H1 (cell line): ENCODE results near the gene CCDC73. TPM values are rescaled to one million over a fixed set of nuclear protein-coding genes. Genes with fewer than 3 reads are reported as not detected.

Source experiments
- CTCF ChIA-PET: fragments of 300-600 bp; sonication (Branson Sonifier 250); formaldehyde crosslinking; loops from one replicate; lab custom pipeline; 2021; ENCODE audit not compliant: partially characterized antibody; lab: Charles Lee
- POLR2A ChIA-PET: fragments of 300-600 bp; sonication (Branson Sonifier 250); formaldehyde crosslinking; loops from one replicate; lab custom pipeline; 2021; ENCODE audit warnings: inconsistent platforms; ENCODE audit not compliant: partially characterized antibody; lab: Charles Lee
- DNase-seq, 2 experiments: peaks; one replicate each; pipeline versions ENCODE4 v3.0.0 to v3.0.0-alpha.2; 2010 to 2022; ENCODE audit warnings: low spot score in 2 of 2, low read depth in 1 of 2, mixed read lengths in 1 of 2
- FAIRE-seq: peaks from 2 replicates; lab custom pipeline; 2011; peaks lifted over from hg19 to GRCh38; lab: Jason Lieb, UNC
- H2AFZ ChIP-seq: 2 replicates; pipeline ENCODE4 v1.8.1; 2012; ENCODE audit warnings: low read length, inconsistent platforms
- H2AK5ac ChIP-seq: 2 replicates; pipeline ENCODE4 v1.6.1; 2013; ENCODE audit warnings: low read depth, low read length
- H2BK120ac ChIP-seq: replicated peaks from 2 replicates; pipeline ENCODE3; 2013; ENCODE audit warnings: low read depth, low read length, inconsistent platforms
- H2BK12ac ChIP-seq: 2 replicates; pipeline ENCODE4 v1.6.1; 2013; ENCODE audit warnings: low read depth, low read length
- H2BK15ac ChIP-seq: 2 replicates; pipeline ENCODE4 v1.6.1; 2013; ENCODE audit warnings: low read length
- H2BK20ac ChIP-seq: 2 replicates; pipeline ENCODE4 v1.6.1; 2013; ENCODE audit warnings: low read length
- H2BK5ac ChIP-seq: 2 replicates; pipeline ENCODE4 v1.6.1; 2013; ENCODE audit warnings: low read depth, low read length
- H3K14ac ChIP-seq: 2 replicates; pipeline ENCODE4 v1.6.1; 2013; ENCODE audit warnings: inconsistent platforms; ENCODE audit not compliant: insufficient read length
- H3K18ac ChIP-seq: 2 replicates; pipeline ENCODE4 v1.6.1; 2013; ENCODE audit warnings: low read length; ENCODE audit errors: extremely low read depth
- H3K23ac ChIP-seq: 2 replicates; pipeline ENCODE4 v1.6.1; 2013; ENCODE audit warnings: inconsistent platforms; ENCODE audit not compliant: insufficient read length
- H3K23me2 ChIP-seq: 2 replicates; pipeline ENCODE4 v1.6.1; 2013; ENCODE audit warnings: low read depth, low read length
- H3K27ac ChIP-seq: 2 replicates; pipeline ENCODE4 v1.6.1; 2011; ENCODE audit warnings: low read depth, low read length, inconsistent platforms
- H3K27me3 ChIP-seq, 4 experiments: replicated peaks in 1 of 4; 1 replicate in 1 of 4; 2 replicates in 3 of 4; pipeline versions ENCODE4 v1.6.1 to v1.8.1; 2011 to 2013; ENCODE audit warnings: low read length in 3 of 4, mild to moderate bottlenecking in 3 of 4, inconsistent platforms in 2 of 4, mixed read lengths in 2 of 4, moderate library complexity in 1 of 4; ENCODE audit not compliant: control insufficient read depth in 3 of 4, insufficient read depth in 3 of 4; ENCODE audit errors: extremely low read depth in 1 of 4
- H3K36me3 ChIP-seq, 4 experiments: 2 replicates each; pipeline versions ENCODE4 v1.6.1 to v1.8.1; 2011 to 2013; ENCODE audit warnings: mild to moderate bottlenecking in 4 of 4, low read length in 3 of 4, moderate library complexity in 2 of 4, control low read depth in 1 of 4, inconsistent platforms in 1 of 4; ENCODE audit not compliant: insufficient read depth in 4 of 4, control insufficient read depth in 2 of 4
- H3K4ac ChIP-seq: replicated peaks from 2 replicates; pipeline ENCODE3; 2013; ENCODE audit warnings: low read length, low read depth, mixed read lengths, inconsistent platforms; ENCODE audit not compliant: insufficient read length
- H3K4me1 ChIP-seq, 4 experiments: replicated peaks in 1 of 4; 1 replicate in 1 of 4; 2 replicates in 3 of 4; pipeline versions ENCODE4 v1.6.1 to v1.8.1; 2011 to 2013; ENCODE audit warnings: low read length in 3 of 4, inconsistent platforms in 2 of 4, mixed read lengths in 1 of 4; ENCODE audit not compliant: insufficient read depth in 4 of 4, control insufficient read depth in 3 of 4
- H3K4me2 ChIP-seq, 2 experiments: 2 replicates each; pipeline versions ENCODE4 v1.6.1 to v1.8.1; 2011 to 2013; ENCODE audit warnings: low read depth in 2 of 2, low read length in 2 of 2, control low read depth in 1 of 2, inconsistent platforms in 1 of 2, mild to moderate bottlenecking in 1 of 2; ENCODE audit not compliant: insufficient read depth in 1 of 2
- H3K4me3 ChIP-seq, 4 experiments: fragments of 200-600, 300-600 bp in 1 of 4; sonication (generic), shearing (Covaris generic), sonication (Bioruptor Twin) in 1 of 4; 2 replicates each; pipeline versions ENCODE4 v1.5.1 to v1.8.1; 2011 to 2016; ENCODE audit warnings: low read length in 4 of 4, low read depth in 3 of 4, control low read depth in 2 of 4, inconsistent platforms in 2 of 4, mild to moderate bottlenecking in 2 of 4, mixed read lengths in 1 of 4, moderate library complexity in 1 of 4; ENCODE audit not compliant: insufficient read depth in 2 of 4; ENCODE audit errors: extremely low read depth in 1 of 4
- H3K56ac ChIP-seq: replicated peaks from 2 replicates; pipeline ENCODE3; 2013; ENCODE audit warnings: low read depth, mild to moderate bottlenecking, mixed read lengths, low read length, inconsistent platforms; ENCODE audit not compliant: insufficient read length
- H3K79me1 ChIP-seq: 2 replicates; pipeline ENCODE4 v1.6.1; 2013; ENCODE audit warnings: low read depth, low read length, control low read depth
- H3K79me2 ChIP-seq, 2 experiments: 2 replicates each; pipeline versions ENCODE4 v1.6.1 to v1.8.1; 2012 to 2013; ENCODE audit warnings: low read length in 2 of 2, mild to moderate bottlenecking in 2 of 2, inconsistent platforms in 1 of 2; ENCODE audit not compliant: insufficient read depth in 2 of 2, control insufficient read depth in 1 of 2
- H3K9ac ChIP-seq, 4 experiments: replicated peaks in 1 of 4; 1 replicate in 1 of 4; 2 replicates in 3 of 4; pipeline versions ENCODE4 v1.6.1 to v1.8.1; 2011 to 2013; ENCODE audit warnings: low read depth in 3 of 4, low read length in 3 of 4, control low read depth in 2 of 4, mild to moderate bottlenecking in 2 of 4, moderate library complexity in 2 of 4, inconsistent platforms in 1 of 4; ENCODE audit errors: extremely low read depth in 1 of 4
- H3K9me3 ChIP-seq, 2 experiments: 2 replicates each; pipeline versions ENCODE4 v1.6.1 to v1.8.1; 2012 to 2013; ENCODE audit warnings: mild to moderate bottlenecking in 2 of 2, moderate library complexity in 2 of 2, control low read depth in 1 of 2, inconsistent platforms in 1 of 2, low read depth in 1 of 2, low read length in 1 of 2, mixed read lengths in 1 of 2; ENCODE audit not compliant: insufficient read depth in 2 of 2
- H4K20me1 ChIP-seq, 2 experiments: replicated peaks in 1 of 2; 2 replicates each; pipeline versions ENCODE3 to v1.8.1; 2011 to 2013; ENCODE audit warnings: inconsistent platforms in 2 of 2, low read length in 2 of 2, mild to moderate bottlenecking in 1 of 2; ENCODE audit not compliant: insufficient read depth in 2 of 2, control insufficient read depth in 1 of 2
- H4K5ac ChIP-seq: 2 replicates; pipeline ENCODE4 v1.6.1; 2013; ENCODE audit warnings: low read length, low read depth, mixed read lengths, inconsistent platforms; ENCODE audit not compliant: insufficient read length
- H4K8ac ChIP-seq: 2 replicates; pipeline ENCODE4 v1.8.0; 2013; ENCODE audit warnings: mild to moderate bottlenecking, moderate library complexity, low read length, inconsistent platforms; ENCODE audit not compliant: insufficient read depth; ENCODE audit errors: extremely low read depth
- H4K91ac ChIP-seq: replicated peaks from 2 replicates; pipeline ENCODE3; 2013; ENCODE audit warnings: low read length, mixed read lengths, inconsistent platforms; ENCODE audit not compliant: insufficient read length
- ASH2L ChIP-seq: fragments of 200-600, 300-600 bp; sonication (generic); IDR thresholded peaks from one replicate; pipeline ENCODE4 v1.7.1; 2017; ENCODE audit warnings: low read length
- ATF2 ChIP-seq: IDR thresholded peaks from 2 replicates; pipeline ENCODE4 v1.6.1; 2012; ENCODE audit warnings: low read length, inconsistent platforms
- CBX5 ChIP-seq: fragments of 300-800, 300-1000 bp; sonication (generic); IDR thresholded peaks from 2 replicates; pipeline ENCODE4 v1.7.1; 2016; ENCODE audit warnings: antibody characterized with exemption, low read length, low read depth
- SIN3A ChIP-seq, 2 experiments: IDR thresholded peaks in 1 of 2; conservative IDR thresholded peaks in 1 of 2; 2 replicates each; pipeline ENCODE4 v1.6.1; 2011 to 2012; ENCODE audit warnings: low read length in 2 of 2, improper control_type of control experiment in 1 of 2, low read depth in 1 of 2, mild to moderate bottlenecking in 1 of 2
- SUZ12 ChIP-seq: fragments of 200-600 bp; sonication (generic); IDR thresholded peaks from 2 replicates; pipeline ENCODE4 v1.6.1; 2012; ENCODE audit warnings: mild to moderate bottlenecking, inconsistent platforms, low read length, moderate library complexity, mixed read lengths
- WGBS, 2 experiments: shearing (Covaris generic) in 1 of 2; methylation state at CpG; one replicate each; pipeline versions ENCODE4 v1.1.6 to v1.1.7; 2013 to 2015; ENCODE audit warnings: low lambda C conversion rate in 2 of 2, mixed read lengths in 2 of 2, inconsistent platforms in 1 of 2, low coverage in 1 of 2, missing lambda C conversion rate in 1 of 2; ENCODE audit not compliant: insufficient replicate concordance in 2 of 2, insufficient coverage in 1 of 2, insufficient read length in 1 of 2; ENCODE audit errors: extremely low coverage in 1 of 2, missing lambda C conversion rate in 1 of 2; 5-methylcytosine and 5-hydroxymethylcytosine counted together
- polyA plus RNA-seq, 7 experiments: library from polyadenylated mRNA; depleted of rRNA in 3 of 7; stranded (reverse) in 5 of 7; unstranded in 2 of 7; fragments of >200 nt in 5 of 7; fragments of 200-250 nt in 2 of 7; gene quantifications; 1 replicate in 5 of 7; 2 replicates in 1 of 7; 4 replicates in 1 of 7; pipeline versions ENCODE4 v1.2.1 to v1.2.3, GENCODE V29; 2011 to 2013; ENCODE audit warnings: missing spikeins in 2 of 7, mixed read lengths in 2 of 7
- total RNA-seq: library from RNA; stranded (reverse); fragmentation: NEBNext Ultra II Directional; extraction: Animal tissue kit (Norgen Biotek cat#: 25700); gene quantifications from 2 replicates; pipeline ENCODE4 v1.2.1, GENCODE V29; 2021

CCDC73 gene
- total and polyA plus RNA-seq, 2 of the 8 experiments (the other 6 are each of a cell fraction or from before 2014, with no cell fraction given), result not detected

- ChIA-PET CTCF (no interaction called here), POLR2A (no interaction called here)
- no peak overlapping the region for H3K14ac ChIP-seq
- H3K27me3 ChIP-seq, result peaks cover 0 to 2% (median 0%) of the 10 kb centered on the region in 4 experiments; a peak in 1 of 7 replicates
- H3K18ac ChIP-seq, result no peak overlapping the region
- H4K8ac ChIP-seq, result no peak overlapping the region
- no peak overlapping the region for H2BK20ac ChIP-seq
- no peaks in the 10 kb centered on the region for H3K9me3 ChIP-seq
- no peak overlapping the region for H2BK5ac ChIP-seq
- H3K4me2 ChIP-seq, result no peak overlapping the region
- H4K5ac ChIP-seq, result no peak overlapping the region
- no peak overlapping the region for H2AK5ac ChIP-seq
- H3K4me3 ChIP-seq, result no peak overlapping the region
- H3K36me3 ChIP-seq, result no peaks in the 10 kb centered on the region
- no peak overlapping the region for H3K27ac ChIP-seq
- no peak overlapping the region for H3K9ac ChIP-seq
- no peaks in the 10 kb centered on the region for H3K79me2 ChIP-seq
- no peaks in the 10 kb centered on the region for H4K20me1 ChIP-seq
- no peaks in the 10 kb centered on the region for H3K4me1 ChIP-seq
- H3K79me1 ChIP-seq, result no peaks in the 10 kb centered on the region; the same call in 1 of the 2 replicates
- H2BK120ac ChIP-seq, result no peak overlapping the region
- FAIRE-seq (no peak), DNase-seq (no peak)
- no peak overlapping the region for H2BK12ac ChIP-seq
- H2AFZ ChIP-seq, result no peak overlapping the region
- TF ChIP-seq CBX5 (no peak), ATF2 (no peak), SIN3A (conservative IDR thresholded peaks at IDR 0.05 in 1 of 2, IDR thresholded peaks at IDR 0.05 in 1 of 2; ENCODE audit: low read depth in 1 of 2, low read length in 2 of 2) (no peak), ASH2L (no peak), SUZ12 (no peak)
- WGBS, 2 experiments, result 85% methylated on average over 2 of the region's 2 CpGs; no CpG with 5 or more reads in 1 of the 2 experiments
- no peak overlapping the region for H3K56ac ChIP-seq
- no peak overlapping the region for H4K91ac ChIP-seq
- H3K23me2 ChIP-seq, result no peaks in the 10 kb centered on the region
- no peak overlapping the region for H2BK15ac ChIP-seq
- no peak overlapping the region for H3K4ac ChIP-seq
- no peak overlapping the region for H3K23ac ChIP-seq
These were observed 20.4 kb downstream of the CCDC73 start for GRCh38 chr11:32774081-32774480.
